Esophagus mucosa (tissue), 1 donor: ENCODE data around the gene KDELR1. TPM values are rescaled to one million over a fixed set of nuclear protein-coding genes. Genes with fewer than 3 reads are reported as not detected.

Source experiments
- ATAC-seq: fragments of 200-7000 bp; cut with Tn5 transposase; one replicate; pipeline ENCODE4 v1.9.1; 2020
- total RNA-seq: library from RNA; stranded (reverse); gene quantifications from one replicate; pipeline ENCODE4 v1.2.4, GENCODE V29; 2023
- donor health status: DM: yes; HTN: yes; CAD: no.

KDELR1 gene
- total RNA-seq, 1 donor from 2014 or later = 86.6 TPM

DNA sequence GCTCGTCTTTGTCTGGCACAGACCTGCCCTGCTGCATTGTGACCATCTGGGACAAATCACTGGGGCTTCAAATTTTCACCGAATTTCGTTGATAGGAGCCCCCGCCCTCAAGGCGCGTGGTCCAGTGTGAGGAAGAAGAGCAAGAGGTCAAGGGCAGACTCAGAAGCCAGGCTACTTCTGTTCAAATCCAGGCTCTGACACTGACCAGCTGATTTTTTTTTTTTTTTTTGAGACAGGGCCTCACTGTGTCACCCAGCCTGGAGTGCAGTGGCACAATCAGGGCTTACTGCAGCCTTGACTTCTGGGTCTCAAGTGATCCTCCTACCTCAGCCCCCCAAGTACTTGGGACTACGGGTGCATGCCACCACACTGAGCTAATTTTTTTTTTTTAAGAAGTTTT lies 20.0 kb downstream of the KDELR1 start:
- ATAC-seq = no peak

DNA sequence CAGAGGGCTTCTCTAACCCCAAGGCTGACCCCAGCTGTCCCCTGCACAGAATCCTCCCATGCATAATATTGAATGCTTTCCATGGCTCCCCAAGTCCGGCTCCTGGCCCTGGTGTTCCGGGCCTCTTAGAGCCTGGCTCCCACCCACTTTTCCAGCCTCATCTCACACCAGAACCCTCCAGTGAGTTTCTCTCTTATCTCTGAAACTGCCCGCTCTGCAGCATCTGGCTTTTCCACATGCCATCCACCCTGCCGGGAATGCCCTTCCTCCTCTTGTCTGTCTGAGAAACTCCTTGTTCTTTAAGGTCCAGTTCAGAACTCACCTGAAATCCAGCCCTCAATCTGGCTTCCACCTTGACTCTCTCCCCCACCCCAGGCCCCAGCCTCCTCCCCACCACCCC lies 20.4 kb downstream of the KDELR1 start:
- ATAC-seq = no peak

DNA sequence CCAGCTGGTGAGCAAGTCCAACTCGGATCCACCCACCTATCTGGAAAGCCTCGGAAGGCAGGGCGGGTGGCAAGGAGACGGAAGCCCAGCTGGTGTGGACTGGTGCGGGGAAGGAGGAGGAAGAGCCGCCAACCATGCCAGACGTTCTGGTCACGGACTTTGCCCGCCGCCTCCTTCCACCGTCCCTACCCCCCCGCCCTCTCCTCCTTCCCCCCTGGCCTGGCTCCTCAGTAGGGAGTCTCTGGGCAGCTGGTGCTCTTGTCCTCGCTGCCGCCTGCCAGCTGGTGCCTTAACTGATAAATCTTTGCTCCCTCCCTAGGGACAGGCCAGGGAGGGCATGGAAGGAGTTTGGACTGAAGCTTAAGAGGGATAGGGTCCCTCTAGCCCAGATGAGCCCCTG lies 22.4 kb downstream of the KDELR1 start:
- no peak for ATAC-seq

DNA sequence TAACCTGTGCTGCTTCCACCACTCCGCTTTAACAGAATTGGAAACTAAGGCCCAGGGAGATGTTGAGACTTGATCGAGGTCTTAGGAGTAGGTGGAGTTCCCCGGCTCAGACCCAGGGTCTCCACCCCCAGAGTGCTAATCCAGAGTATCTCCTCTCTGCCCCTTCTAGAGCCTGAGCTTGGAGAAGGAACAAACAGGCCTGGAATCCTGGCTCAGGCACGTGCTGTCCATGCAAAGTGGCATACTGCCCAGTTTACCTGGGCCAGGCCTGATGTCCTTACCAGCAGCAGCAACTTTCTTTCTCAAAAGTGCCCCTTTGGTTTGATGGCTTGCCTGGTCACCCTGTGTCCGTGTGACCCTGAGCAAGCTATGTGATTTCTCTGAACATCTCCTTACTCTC lies 23.5 kb downstream of the KDELR1 start:
- no peak for ATAC-seq

DNA sequence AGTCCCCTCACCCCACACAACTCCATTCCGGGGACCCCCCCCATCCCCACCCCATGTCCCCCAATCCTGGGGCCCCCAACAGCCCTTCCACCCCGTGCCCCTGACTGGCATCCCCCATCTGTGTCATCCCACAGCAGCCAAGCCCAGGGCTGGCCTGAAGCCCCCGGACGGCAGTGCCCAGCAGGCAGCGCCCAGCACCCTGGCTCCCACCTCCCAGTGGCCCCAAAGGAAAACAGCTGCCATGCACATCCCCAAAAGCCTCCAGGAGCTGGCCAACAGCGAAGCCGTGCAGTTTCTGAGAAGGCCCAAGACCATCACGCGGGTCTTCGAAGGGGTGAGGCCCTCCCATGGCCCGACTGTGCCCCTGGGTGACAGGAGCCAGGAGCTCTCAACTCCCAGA lies 25.7 kb downstream of the KDELR1 start:
- no peak for ATAC-seq

DNA sequence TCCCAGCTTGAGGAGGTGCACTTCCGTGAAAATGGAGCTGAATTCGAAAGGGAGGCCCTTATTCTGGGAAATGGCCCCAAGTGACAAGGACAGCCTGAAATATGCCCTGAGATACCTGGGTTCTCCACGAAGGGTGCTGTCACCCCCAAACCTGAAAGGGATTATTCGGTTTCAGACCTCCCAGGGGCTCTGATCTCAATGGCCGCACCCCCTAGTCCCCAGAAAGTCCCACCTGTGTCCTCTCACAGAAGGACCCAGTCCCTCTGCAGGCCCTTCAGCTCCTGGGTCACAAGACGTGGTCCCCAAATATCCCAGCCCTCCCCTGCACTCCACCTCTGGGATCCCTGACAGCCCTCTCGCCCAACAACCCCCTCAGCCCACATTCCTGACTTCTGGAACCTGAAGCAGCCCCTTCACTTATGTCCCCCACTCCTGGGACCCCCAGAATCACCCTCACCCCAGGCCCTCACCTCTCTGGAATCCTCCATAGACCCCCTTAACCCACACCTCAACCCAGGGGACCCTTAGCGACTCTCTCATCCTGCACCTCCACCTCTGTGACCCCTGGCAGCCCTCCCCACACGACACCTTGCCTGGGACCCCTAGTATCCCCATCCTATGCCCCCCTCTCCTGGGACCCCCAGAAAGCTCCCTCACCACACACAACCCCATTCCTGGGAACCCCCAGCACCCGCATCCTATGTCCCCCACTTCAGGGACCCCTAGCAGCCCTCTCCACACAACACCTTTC lies 26.6 kb downstream of the KDELR1 start:
- ATAC-seq = no peak

DNA sequence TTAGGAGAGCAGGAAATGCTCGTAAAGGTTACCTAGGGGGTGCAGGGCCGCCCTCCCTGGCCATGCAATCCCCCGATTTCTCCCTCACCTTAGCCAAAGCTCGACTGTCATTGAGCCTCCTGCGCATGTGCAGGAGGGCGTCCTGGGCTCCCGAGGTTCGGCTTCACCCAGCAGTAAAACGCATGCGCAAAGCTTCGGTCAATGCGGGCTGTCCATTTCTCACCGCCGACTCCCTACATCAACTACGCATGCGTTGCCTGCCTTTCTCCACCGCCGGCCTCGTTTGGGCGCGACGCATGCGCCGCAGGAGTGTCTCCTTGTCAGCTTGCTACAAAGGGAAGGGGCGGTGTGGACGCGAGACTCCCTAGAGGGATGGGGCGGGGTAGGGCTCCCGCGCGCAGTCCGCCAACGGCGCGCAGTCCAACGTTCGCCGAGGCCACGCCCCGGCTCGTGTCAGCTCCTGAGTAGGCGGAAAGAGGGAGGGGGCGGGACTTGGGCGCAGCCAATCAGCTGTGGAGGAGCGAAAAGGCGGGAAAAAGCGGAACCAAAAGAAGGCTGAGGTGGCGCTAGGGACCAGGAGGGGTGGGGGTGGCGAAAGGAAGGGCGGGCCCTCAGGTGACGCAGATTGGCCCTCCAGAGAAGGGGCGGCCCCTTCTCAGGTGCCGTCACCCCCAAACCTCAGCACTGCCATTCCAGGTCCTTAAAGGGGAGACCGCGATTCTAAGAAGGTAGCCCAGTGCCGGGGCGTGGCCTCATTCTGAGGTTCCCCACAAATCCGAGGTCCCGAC lies 27.3 kb downstream of the KDELR1 start, which contains the start of the genes SYNGR4 and TMEM143:
SYNGR4 (plus strand) TSS at position 558 of the 788 bp plus-strand sequence. CDS start 1,476 bp downstream, outside the sequence.
TMEM143 (minus strand) TSS at position 131 of the 788 bp plus-strand sequence; CDS start at position 111, 20 bp downstream.
- peak; percentile 94 for ATAC-seq

DNA sequence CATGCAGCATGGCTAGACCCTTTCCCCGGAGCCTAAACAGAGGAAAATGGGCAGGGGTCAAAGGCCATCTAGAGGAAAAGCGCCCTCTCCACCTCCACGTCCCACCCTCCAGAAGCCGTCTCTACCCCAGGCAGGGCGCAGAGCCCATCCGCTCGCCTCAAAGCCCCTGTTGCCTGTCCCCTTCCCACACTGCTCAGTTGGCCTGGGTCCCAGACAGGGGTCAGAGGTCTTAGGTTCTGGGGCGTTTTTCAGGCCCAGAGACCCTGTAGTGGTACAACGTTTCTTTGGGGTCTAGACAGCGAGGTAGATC lies 27.9 kb downstream of the KDELR1 start:
- ATAC-seq = peak; percentile 17

DNA sequence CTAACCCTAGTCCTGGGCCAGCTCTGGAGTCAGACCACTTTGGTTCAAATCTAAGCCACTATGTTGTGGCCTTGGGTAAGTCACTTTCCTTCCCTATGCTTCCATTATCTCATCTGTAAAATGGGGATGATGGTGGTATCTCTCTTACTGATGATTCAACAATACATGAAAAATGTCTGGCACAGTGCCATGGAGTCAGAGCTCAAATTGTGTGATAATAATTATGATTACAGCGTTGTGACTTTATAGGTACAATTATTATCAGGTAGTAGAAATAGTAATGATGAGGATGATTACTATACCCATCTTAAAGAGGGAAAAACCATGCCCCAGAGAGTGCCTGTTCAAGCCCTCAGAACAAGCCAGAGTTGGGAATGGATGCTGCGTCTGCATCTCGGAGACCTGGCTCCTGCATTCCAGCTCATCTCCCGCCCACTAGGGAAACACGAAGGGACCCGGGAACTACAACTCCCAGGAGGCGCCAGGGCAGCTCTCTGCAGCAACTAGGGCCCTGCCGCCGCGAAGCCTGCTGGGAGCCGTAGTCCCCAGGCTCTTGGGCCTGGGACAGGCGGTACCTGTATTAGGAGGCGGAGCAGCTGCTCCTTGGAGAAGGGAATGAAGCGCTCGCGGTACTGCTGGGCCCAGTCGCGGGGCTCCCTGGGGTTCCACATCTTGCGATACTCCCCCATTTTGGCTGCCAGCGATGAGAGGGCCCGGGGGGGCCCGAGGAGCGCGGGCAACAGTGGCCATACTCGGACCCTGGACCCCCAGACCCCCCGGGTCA lies 28.4 kb downstream of the KDELR1 start:
- peak; percentile 87 for ATAC-seq

DNA sequence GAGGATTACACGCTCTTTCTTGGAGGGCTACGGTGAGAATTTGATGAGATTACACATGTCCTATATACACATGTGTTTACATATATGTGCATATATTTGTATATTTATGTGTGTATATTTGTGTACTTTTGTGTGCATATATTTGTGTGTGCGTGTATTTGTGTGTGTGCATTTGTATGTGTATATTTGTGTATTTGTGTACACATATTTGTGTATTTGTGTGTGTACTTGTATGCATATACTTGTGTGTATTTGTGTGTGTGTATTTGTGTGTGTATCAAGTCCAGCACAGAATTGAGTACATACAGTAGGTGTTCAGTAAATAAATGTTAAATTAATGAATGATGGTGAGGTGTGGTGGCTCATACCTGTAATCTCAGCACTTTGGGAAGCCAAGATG lies 29.4 kb downstream of the KDELR1 start:
- ATAC-seq = no peak

DNA sequence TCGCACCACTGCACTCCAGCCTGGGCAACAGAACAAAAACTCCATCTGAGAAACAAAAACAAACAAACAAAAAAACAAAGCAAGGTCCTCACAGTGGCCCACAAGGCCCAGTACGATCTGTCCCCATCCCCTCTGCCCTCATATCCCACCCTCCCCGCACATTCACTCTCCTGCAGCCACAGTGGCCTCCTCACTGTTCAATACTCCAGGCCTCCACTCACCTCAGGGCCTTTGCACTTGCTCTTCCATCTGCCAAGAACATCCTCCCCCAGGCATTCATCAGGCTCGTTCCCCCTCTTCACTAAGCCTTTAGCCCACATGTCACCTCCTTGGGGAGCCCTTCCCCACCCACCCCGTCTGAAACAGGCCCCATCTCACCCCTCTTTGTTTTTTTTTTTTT lies 32.2 kb downstream of the KDELR1 start:
- ATAC-seq = no peak

DNA sequence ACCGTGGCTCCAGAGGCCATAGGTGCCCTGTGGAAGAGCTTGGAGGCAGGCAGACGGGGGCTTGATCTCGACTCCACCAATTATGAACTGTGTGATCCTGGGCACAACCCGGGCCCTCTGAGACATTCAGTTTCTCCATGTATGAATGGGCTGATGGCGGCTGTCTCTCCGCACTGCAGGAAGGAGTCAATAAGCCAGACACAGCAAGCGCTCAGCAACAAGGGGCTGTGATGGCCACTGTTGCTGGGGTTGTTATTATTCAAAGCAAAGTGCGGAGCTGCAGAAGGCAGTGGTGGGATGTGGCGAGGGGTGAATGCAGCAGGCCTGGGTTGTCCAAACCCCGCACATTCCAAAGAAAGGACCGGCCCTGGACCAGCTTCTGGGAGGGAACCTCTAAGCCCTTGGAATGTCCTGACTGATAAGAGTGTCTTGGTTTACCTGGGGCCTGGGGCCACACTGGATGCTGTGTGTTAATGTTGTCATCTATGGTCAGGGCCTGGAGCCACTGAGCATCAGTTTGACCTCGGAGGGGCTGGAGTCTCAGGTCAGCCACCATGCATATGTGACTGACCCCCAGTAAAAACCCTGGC lies 35.9 kb downstream of the KDELR1 start:
- no peak for ATAC-seq

DNA sequence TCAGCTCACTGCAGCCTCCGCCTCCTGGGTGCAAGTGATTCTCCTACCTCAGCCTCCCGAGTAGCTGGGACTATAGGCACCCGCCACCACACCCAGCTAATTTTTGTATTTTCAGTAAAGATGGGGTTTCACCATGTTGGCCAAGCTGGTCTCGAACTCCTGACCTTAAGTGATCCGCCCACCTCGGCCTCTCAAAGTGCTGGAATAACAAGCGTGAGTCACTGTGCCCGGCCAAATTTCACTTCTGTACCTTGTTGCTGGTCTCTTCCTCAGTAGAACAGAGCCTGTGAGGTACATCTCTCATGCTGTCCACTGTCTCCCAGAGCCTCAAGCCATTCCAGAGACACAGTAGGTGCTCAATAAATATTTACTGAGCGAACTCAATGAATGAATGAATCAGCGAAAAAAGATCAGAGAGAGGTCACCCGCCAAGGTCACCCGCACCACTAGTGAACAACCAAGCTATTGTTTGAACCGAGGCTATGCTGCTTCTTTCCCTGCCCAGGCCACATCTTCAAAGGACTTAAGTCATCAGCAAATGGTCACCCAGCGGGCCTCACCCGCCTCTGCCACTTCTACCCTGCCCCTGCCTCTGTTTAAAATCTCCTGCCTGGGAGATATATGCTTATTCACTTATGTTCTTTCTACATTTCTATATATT lies 36.9 kb downstream of the KDELR1 start:
- ATAC-seq = no peak

DNA sequence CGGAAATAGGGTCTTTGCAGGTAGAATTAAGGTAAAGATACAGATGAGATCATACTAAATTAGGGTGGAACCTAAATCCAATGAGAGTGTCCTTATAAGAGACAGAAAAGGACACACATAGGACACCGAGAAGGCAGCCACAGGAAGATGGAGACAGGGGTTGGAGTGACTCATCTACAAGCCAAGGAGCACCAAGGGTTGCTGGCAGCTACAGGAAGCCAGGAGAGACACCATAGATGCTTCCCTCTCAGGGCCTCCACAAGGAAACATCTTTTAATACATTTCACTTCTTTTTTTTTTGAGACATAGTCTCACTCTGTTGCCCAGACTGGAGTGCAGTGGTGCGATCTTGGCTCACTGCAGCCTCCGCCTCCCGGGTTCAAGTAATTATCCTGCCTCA lies 37.7 kb downstream of the KDELR1 start:
- no peak for ATAC-seq

DNA sequence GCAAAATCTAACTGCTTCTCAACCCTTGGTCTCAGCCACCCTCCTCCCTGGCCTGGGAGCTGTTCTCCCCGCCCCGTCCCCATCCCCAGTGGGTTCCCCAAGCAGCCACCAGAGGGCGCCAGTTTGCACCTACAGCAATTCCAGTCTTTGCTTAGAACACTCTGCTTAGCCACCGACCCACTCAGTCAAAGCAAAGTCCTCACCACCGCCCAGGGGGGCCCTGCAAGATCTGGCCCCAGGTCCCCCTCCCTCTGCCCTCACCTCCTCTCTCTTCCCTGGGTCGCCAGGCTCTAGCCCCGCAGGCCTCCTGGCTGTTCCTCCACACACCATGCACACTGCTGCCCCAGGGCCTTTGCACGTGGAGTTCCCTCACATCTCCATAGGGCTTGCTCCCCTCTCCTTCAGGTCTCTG lies 40.0 kb downstream of the KDELR1 start:
- ATAC-seq = peak; percentile 68

DNA sequence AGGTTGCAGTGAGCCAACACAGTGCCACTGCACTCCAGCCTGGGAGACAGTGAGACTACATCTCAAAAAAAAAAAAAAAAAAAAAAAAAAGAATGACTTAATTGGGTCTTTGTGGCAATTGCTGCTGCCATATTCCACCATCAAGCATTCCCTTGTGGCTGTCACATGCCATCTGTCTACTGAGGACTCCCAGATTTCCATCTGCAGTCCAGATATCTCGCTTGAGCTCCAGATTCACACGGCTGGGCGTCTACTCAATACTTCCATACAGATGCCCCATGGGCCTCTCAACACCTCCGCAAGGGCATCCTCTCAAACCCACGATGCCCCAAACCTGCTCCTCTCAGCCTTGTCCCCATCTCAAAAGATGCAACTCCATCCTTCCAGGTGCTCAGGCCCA lies 40.5 kb downstream of the KDELR1 start:
- no peak for ATAC-seq

DNA sequence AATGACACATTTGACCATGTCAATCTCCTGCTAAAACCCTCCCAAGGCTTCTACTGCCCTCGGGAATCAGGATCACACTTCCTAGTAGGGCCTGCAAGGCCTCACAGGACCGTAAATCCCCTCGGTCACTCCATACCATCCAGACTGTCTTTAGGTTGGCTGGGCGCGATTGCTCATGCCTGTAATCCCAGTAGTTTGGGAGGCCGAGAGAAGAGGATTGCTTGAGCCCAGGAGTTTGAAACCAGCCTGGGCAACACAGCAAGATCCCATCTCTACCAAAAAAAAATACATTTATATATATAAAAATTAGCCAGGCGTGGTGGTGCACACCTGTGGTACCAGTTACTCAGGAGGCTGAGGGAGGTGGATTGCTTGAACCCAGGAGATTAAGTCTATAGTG lies 42.6 kb downstream of the KDELR1 start:
- no peak for ATAC-seq

DNA sequence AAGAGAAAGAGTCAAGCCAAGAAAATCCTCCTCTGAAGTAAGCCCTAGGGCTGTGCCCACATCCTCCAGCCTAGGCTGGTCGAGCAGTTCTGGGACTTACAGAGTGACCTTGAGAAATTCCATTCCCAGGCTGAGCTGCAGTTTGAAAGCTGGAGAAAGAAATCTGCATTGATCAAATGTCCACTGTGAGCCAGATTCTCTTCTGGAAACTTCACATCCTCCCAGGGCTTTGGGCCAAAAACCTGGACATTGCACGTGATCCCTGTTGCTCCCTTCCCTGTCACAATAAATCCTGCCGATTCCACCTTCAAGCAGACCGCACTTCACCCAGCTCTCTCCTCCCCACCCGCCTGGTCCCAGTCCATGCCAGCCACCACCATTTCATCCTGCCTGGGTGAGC lies 43.3 kb downstream of the KDELR1 start:
- ATAC-seq = no peak

DNA sequence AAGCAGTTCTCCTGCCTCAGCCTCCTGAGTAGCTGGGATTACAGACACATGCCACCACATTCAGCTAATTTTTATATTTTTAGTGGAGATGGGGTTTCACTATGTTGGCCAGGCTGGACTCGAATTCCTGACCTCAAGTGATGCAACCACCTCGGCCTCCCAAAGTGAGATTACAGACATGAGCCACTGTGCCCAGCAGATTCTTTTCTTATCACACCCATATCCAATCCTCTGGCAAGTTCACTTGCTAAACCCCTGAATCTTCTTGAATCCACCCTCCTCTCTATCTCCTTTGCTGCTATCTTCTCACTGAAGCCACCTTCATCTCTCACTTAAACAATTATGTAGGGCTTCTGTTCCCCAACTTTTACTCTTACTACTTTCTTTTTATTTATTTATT lies 45.2 kb downstream of the KDELR1 start:
- ATAC-seq = no peak

DNA sequence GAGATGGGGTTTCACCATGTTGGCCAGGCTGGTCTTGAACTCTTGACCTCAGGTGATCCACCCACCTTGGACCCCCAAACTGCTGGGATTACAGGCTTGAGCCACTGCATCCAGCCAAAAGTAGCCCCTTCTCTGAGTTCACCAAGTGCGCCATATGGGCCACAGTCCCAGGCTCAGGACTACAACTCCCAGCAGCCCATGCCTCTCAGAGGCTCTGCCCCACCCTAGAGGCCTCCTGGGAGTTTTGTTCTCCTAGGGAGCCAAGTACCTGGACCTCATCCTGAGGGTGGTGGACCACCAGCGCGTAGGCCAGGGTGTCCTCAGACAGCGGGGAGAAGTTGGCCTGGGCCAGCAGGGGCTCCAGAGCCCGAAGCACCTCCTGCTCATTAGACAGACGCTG lies 46.5 kb downstream of the KDELR1 start:
- no peak for ATAC-seq

DNA sequence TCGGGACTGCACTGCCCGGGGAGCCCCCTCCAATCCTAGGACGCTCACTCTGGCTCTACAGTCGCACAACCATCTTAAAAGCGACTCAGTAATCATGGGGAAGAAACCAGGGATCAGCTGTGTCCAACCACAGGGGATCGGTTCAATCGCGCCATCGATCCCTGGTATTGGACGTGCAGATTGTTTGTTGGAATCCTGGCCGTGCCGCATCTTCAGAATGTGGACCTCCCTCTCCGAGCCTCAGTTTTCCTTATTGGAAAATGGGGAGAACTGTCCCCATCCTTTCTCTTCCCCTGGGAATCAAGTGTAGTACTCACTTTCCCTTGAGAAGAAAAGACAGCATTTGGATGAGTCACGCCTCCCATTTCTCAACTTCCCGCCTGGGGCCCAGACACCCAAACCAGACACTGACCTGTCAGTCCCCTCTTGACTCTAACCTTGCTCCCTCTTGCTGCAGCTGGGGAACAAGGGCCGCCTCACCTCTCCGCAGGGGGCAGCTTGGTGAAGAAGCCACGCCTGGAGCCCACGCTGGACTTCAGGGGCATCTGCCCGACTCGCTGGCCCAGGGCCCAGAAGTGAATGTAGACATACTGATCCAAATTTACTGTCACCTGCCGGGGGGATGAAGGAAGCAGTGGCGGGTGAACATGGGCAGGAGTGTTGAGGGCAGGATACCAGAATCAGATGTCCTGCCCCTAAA lies 48.4 kb downstream of the KDELR1 start:
- no peak for ATAC-seq

DNA sequence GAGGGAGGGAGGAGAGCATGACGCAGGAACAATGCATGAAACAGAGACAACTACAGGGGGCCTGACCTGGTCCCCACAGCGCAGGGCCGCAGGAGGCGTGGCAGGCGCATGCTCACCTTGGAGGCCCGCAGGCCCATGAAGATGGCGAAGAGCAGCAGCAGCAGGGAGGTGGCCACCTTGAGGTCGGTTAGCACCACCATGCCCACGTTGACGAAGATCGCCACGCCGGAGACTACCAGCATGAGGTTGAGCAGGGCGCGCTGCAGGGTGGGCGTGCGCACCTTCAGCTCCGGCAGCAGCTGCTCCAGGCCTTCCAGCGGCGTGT lies 49.0 kb downstream of the KDELR1 start:
- no peak for ATAC-seq
